Kidney epithelial cell (primary cell): ENCODE data around the gene ZNF45. TPM values are rescaled to one million over a fixed set of nuclear protein-coding genes. Genes with fewer than 3 reads are reported as not detected.

Experiments
- DNase-seq: peaks from one replicate; pipeline ENCODE4 v3.0.0-alpha.2; 2010; ENCODE audit warnings: low read depth
- H3K27me3 ChIP-seq: 2 replicates; pipeline ENCODE4 v1.6.0; 2011; ENCODE audit warnings: low read length; ENCODE audit not compliant: control insufficient read depth, insufficient read depth
- H3K36me3 ChIP-seq: 2 replicates; pipeline ENCODE4 v1.5.1; 2011; ENCODE audit warnings: low read length; ENCODE audit not compliant: control insufficient read depth, insufficient read depth
- H3K4me3 ChIP-seq: 2 replicates; pipeline ENCODE4 v1.5.1; 2011; ENCODE audit warnings: low read depth, mild to moderate bottlenecking, control low read depth, low read length
- CTCF ChIP-seq: IDR thresholded peaks from 2 replicates; pipeline ENCODE4 v1.5.1; 2011; ENCODE audit warnings: mild to moderate bottlenecking, moderate library complexity, low read length, control low read depth, inconsistent platforms; ENCODE audit not compliant: insufficient read depth, poor library complexity, severe bottlenecking
- total RNA-seq: library from RNA; depleted of rRNA; stranded (reverse); fragments of >200 nt; gene quantifications from 2 replicates; pipeline ENCODE4 v1.2.3, GENCODE V29; 2015

ZNF45 gene
- total RNA-seq, 1 donor from 2014 or later = 12.3 TPM

GRCh38 chr19:43928820-43929219 lies 6.3 kb downstream of the ZNF45 start:
- no peak for DNase-seq
- Histone ChIP-seq H3K27me3 (no peaks in the 10 kb centered on the region), H3K4me3 (no peak overlapping the region), H3K36me3 (no peaks in the 10 kb centered on the region)
- TF ChIP-seq CTCF = no peak

GRCh38 chr19:43923875-43924274 lies 11.2 kb downstream of the ZNF45 start:
- no peak overlapping the region for H3K4me3 ChIP-seq
- DNase-seq = no peak
- H3K36me3 ChIP-seq = no peaks in the 10 kb centered on the region
- TF ChIP-seq CTCF = no peak
- H3K27me3 ChIP-seq = no peaks in the 10 kb centered on the region

GRCh38 chr19:43914051-43914450 lies 21.0 kb downstream of the ZNF45 start:
- DNase-seq = no peak
- Histone ChIP-seq H3K27me3 (no peaks in the 10 kb centered on the region), H3K4me3 (no peak overlapping the region), H3K36me3 (peaks cover 3% of the 10 kb centered on the region)
- no peak for TF ChIP-seq CTCF

GRCh38 chr19:43913383-43913782 lies 21.7 kb downstream of the ZNF45 start:
- no peak for TF ChIP-seq CTCF

GRCh38 chr19:43910884-43911283 lies 24.2 kb downstream of the ZNF45 start:
- Histone ChIP-seq H3K36me3 (peaks cover 1% of the 10 kb centered on the region), H3K4me3 (no peak overlapping the region), H3K27me3 (no peaks in the 10 kb centered on the region)
- no peak for DNase-seq
- no peak for TF ChIP-seq CTCF

More at GRCh38 chr19:43913383-43913782, 21.7 kb downstream of the ZNF45 start:
- H3K27me3 ChIP-seq = no peaks in the 10 kb centered on the region
- peaks cover 3% of the 10 kb centered on the region for H3K36me3 ChIP-seq
- no peak for DNase-seq
- H3K4me3 ChIP-seq = no peak overlapping the region

GRCh38 chr19:43908659-43909058 lies 26.4 kb downstream of the ZNF45 start:
- no peak for DNase-seq
- Histone ChIP-seq H3K4me3 (no peak overlapping the region), H3K27me3 (no peaks in the 10 kb centered on the region), H3K36me3 (peaks cover 1% of the 10 kb centered on the region)
- TF ChIP-seq CTCF = no peak
